Measurements from ENCODE around the gene COL6A1. TPM values are rescaled to one million over a fixed set of nuclear protein-coding genes. Genes with fewer than 3 reads are reported as not detected.
A peak's percentile ranks its signal among the peaks of the same experiment; 100 is the strongest.

Gene COL6A1
- total RNA-seq, 1 donor from 2014 or later: 2,452 TPM

DNA sequence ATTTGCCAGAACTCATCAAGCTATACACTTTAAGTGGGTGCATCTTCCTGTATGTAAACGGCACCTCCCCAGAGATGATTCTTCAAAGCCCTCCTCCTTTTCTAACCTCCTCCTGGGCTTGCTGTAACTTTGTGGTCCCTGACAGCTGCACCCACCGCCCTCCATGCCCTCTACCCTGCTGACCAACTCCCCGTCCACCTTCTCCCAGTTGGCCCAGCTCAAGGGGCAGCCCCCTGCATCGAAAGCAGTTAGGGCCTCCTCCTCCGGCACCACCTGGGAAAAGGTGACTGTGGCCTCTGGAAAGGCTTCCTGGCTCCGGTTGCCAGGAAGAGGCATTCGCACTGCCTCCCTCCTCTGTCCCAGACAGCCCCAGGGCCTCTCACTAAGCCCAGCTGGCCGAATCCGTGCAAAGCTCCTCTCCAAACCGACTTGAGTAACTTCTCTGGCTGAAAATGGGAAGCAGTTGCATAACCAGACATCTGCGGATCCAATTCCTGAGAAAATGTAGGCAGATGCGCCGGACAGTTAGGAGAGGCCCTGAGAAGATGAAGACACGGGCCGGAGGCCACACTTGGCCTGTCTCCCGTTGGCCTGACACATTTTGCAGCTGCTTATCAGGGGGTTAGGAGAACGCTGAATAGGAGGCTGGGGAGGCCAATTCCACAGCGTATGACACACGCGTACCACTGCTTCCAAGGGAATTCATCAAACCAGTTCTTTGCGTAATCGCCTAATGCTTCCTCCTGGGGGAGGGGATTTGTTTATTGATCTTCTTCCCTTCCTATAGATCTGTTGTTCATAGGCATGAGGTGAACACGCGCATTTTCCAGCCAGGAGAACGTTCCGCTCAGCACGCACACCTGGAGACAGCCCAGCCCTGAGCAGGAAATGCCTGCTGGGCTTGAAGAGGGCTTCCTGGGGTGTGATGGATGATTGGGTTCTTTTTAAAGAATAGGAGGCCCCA, 67.6 kb downstream of the COL6A1 start:
- DNase-seq (ENCODE audit: low spot score): peak; percentile 99

DNA sequence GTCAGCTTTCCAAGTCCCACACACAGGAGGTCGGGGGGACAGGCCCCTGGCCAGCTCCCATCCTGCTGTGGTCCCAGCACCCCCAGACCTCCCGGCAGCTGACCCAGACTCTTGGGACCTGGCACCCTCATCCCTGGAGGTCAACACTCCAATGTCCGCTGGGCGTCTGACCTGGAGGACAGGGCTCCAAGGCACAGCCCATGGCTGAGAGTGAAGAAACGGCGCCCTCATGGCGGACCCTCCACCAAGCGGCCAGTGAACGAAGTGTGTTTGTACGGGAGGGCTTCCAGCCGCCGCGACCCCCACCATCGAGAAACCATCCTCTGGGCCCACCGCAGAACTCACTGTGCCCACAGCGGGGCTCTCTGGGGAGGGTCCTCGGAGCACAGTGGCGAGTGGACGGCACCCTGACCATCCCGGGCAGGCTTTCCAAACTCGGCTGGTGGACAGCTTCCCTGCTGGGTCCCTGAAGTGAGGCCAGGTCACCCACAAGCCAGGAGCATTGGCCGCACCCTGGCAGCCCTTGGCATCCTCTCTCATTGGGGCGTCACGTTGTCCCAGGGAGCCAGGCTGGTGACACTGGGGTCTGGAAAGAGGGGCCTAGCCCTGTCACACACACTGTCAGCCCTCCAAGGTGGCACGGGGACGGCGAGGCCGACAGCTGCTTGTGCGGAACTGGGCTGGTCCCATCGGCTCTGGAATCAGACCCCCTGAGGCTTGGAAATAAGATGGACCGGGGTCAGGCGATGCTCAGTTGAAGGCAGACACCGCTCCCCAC, 68.5 kb downstream of the COL6A1 start:
- no peak for DNase-seq (ENCODE audit: low spot score)

GRCh38 chr21:46050668-46051378, 69.3 kb downstream of the COL6A1 start:
- DNase-seq (ENCODE audit: low spot score): no peak

GRCh38 chr21:46051379-46051770, 69.8 kb downstream of the COL6A1 start:
- DNase-seq (ENCODE audit: low spot score): no peak

- DNase-seq (ENCODE audit: low spot score): peak; percentile 74
Measured at GRCh38 chr21:46051821-46052675, 70.5 kb downstream of the COL6A1 start.

DNA sequence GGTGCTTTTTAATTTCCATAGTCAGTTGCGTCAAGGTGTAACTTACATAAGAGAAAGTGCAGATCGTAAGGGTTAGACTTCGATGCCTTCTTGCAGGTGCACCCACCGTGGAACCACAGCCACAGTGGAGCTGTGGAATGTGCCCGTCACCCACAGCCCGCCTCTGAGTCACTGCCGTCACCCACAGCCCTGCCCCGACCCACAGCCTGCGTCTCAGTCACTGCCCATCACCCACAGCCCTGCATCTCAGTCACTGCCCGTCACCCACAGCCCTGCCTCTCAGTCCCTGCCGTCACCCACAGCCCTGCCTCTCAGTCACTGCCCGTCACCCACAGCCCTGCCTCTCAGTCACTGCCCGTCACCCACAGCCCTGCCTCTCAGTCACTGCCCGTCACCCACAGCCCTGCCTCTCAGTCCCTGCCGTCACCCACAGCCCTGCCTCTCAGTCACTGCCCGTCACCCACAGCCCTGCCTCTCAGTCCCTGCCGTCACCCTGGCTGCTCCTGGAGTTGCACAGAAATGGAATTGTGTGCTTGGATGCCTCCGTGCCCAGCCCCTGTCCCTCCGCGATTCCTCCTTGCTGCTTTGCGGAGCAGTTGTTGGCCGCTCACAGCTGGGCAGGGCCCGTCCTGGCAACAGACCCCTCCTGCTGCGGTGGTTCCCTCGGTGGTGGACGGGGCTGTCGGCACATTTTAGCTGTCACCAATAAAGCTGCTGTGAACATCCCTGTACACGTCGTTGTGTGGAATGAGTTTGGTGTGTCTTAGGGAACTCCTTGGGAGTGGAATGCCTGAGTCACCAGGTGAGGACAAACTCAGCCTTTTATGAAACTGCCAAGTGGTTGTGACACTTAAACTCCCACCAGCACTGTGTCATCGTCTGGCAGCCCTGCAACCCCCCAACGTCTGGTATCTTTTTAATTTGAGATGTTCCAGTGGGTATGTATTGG, 71.4 kb downstream of the COL6A1 start:
- DNase-seq (ENCODE audit: low spot score): no peak

DNA sequence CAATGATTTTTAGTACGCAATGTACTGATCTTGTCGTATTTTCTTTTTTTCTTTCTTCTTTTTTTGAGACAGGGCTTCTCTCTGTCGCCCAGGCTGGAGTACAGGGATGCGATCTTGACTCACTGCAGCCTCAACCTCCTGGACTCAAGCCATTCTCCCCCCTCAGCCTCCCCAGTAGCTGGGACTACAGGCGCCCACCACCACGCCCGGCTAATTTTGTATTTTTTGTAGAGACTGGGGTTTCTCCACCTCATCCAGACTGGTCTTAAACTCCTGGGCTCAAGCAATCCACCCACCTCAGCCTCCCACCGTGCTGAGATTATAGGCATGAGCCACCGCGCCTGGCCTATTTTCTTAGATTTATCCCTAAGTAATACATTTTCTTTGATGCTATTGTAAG, 72.5 kb downstream of the COL6A1 start:
- peak; percentile 82 for DNase-seq (ENCODE audit: low spot score)

- no peak for DNase-seq (ENCODE audit: low spot score)
Measured at GRCh38 chr21:46054451-46054881, 72.9 kb downstream of the COL6A1 start.

Other genes with a start within 250 kb of the COL6A1 start
- 2,192 TPM for gene COL6A2, start 116.3 kb downstream of the COL6A1 start, total RNA-seq (ENCODE audit: insufficient read depth, low replicate concordance)
- not detected for gene FTCD, start 173.8 kb downstream of the COL6A1 start, total RNA-seq (ENCODE audit: insufficient read depth, low replicate concordance)
- gene SPATC1L, start 202.7 kb downstream of the COL6A1 start, total RNA-seq (ENCODE audit: insufficient read depth, low replicate concordance): 3.4 TPM
- 53.2 TPM for gene LSS, start 247.0 kb downstream of the COL6A1 start, total RNA-seq (ENCODE audit: insufficient read depth, low replicate concordance)

Data from umbilical cord (tissue), 2 donors.